ENCODE measurements around the gene SLC25A21.
A peak's percentile ranks its signal among the peaks of the same experiment; 100 is the strongest.

Gene SLC25A21

GRCh38 chr14:36751106-36751505 is 421.3 kb downstream of the SLC25A21 start:
- TF ChIP-seq CTCF (IDR thresholded peaks at IDR 0.05; ENCODE audit: insufficient read depth, low read length, missing control alignments), result no peak
- H3K4me3 ChIP-seq (ENCODE audit: low read depth, low read length), result no peak overlapping the region
- no peak for DNase-seq (ENCODE audit: low read depth, low spot score)
- ChIA-PET CTCF (no interaction called here), POLR2A (no interaction called here)

- CTCF ChIA-PET, result no interaction called here
- no peak for TF ChIP-seq CTCF (IDR thresholded peaks at IDR 0.05; ENCODE audit: insufficient read depth, low read length, missing control alignments)
- no peak overlapping the region for H3K4me3 ChIP-seq (ENCODE audit: low read depth, low read length)
- POLR2A ChIA-PET, result no interaction called here
- no peak for DNase-seq (ENCODE audit: low read depth, low spot score)
Measured at GRCh38 chr14:36750244-36750643, 422.2 kb downstream of the SLC25A21 start.

- ChIA-PET POLR2A (no interaction called here), CTCF (interaction anchor here (0.8 to 2.0 kb wide), 8 partner anchors 9 to 400 kb away, joined by 3 to 8 read pairs (median 4); no protein-coding TSS in a partner anchor)
- H3K4me3 ChIP-seq (ENCODE audit: low read depth, low read length), result no peak overlapping the region
- TF ChIP-seq CTCF (IDR thresholded peaks at IDR 0.05; ENCODE audit: insufficient read depth, low read length, missing control alignments), result no peak
- no peak for DNase-seq (ENCODE audit: low read depth, low spot score)
Measured at GRCh38 chr14:36748610-36749213, 423.7 kb downstream of the SLC25A21 start.

- POLR2A ChIA-PET, result no interaction called here
- peak; percentile 41 for TF ChIP-seq CTCF (IDR thresholded peaks at IDR 0.05; ENCODE audit: insufficient read depth, low read length, missing control alignments)
Measured at GRCh38 chr14:36747411-36748184, 424.8 kb downstream of the SLC25A21 start.

DNA sequence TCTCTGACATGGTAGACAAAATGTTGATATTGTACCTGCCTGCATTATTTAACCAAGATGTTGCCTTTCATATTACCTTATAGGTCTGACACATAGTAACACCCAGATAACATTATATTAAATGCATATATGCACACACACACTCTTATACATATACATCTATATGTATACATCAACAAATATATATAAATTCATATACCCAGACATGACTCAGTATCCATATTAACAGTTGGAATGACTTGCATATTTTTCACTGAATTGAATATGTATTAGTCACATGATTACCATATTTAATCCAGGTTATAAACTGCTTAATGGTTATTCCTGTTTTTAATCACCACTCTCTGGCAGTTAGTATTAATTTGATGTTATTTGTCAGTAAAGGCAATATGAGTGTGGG is 425.5 kb downstream of the SLC25A21 start:
- CTCF ChIA-PET, result interaction anchor here (0.7 to 2.0 kb wide), 4 partner anchors 8 to 22 kb away, joined by 3 to 8 read pairs (median 5); no protein-coding TSS in a partner anchor
- no peak for TF ChIP-seq CTCF (IDR thresholded peaks at IDR 0.05; ENCODE audit: insufficient read depth, low read length, missing control alignments)
- no peak for DNase-seq (ENCODE audit: low read depth, low spot score)
- H3K4me3 ChIP-seq (ENCODE audit: low read depth, low read length), result no peak overlapping the region
- POLR2A ChIA-PET, result no interaction called here

More at GRCh38 chr14:36747411-36748184, 424.8 kb downstream of the SLC25A21 start:
- no peak for DNase-seq (ENCODE audit: low read depth, low spot score)
- CTCF ChIA-PET, result interaction anchor here (0.7 to 2.0 kb wide), 10 partner anchors 9 to 401 kb away, joined by 3 to 8 read pairs (median 4); no protein-coding TSS in a partner anchor
- H3K4me3 ChIP-seq (ENCODE audit: low read depth, low read length), result no peak overlapping the region

DNA sequence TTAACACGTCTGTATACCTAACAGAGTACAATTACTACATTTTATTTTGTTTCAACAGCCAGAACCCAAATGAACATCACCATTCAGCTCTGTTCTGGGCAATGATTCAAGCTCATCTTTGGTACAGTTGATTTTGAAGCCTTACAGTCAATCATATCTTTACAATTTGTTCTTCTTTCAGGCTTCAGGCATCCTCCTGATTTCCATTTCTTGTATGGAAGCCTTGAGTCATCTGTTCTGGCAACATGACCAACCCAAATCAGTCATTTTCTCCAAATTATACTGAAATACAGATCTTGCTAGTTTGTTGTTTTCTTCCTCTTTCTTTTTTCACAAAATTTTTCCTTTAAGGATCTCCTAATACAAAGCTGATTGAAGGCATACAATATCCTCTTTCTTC is 430.5 kb downstream of the SLC25A21 start:
- no peak for TF ChIP-seq CTCF (IDR thresholded peaks at IDR 0.05; ENCODE audit: insufficient read depth, low read length, missing control alignments)
- DNase-seq (ENCODE audit: low read depth, low spot score), result no peak
- no peak overlapping the region for H3K4me3 ChIP-seq (ENCODE audit: low read depth, low read length)
- POLR2A ChIA-PET, result no interaction called here
- CTCF ChIA-PET, result no interaction called here
